Trophoblast cell (in vitro differentiated cells and primary cell): Measurements from ENCODE around the gene CHFR.

ENCODE experiments used
- DNase-seq, 2 donors: peaks; one replicate each; pipeline ENCODE4 v3.0.0-alpha.2; 2016
- H2AFZ ChIP-seq: 2 replicates; pipeline ENCODE4 v1.6.1; 2013; ENCODE audit warnings: low read length, moderate library complexity, mild to moderate bottlenecking; ENCODE audit not compliant: insufficient read depth, poor library complexity
- H2AK5ac ChIP-seq: 2 replicates; pipeline ENCODE4 v1.6.1; 2013; ENCODE audit warnings: mild to moderate bottlenecking, low read length
- H2BK120ac ChIP-seq: 2 replicates; pipeline ENCODE4 v1.6.1; 2013; ENCODE audit warnings: low read length, mild to moderate bottlenecking, moderate library complexity; ENCODE audit not compliant: insufficient read depth, poor library complexity
- H2BK12ac ChIP-seq: 2 replicates; pipeline ENCODE4 v1.6.1; 2013; ENCODE audit warnings: mild to moderate bottlenecking, low read length, moderate library complexity
- H2BK5ac ChIP-seq: 2 replicates; pipeline ENCODE4 v1.6.1; 2013; ENCODE audit warnings: low read length, low read depth, moderate library complexity, mild to moderate bottlenecking; ENCODE audit not compliant: poor library complexity
- H3K14ac ChIP-seq: 2 replicates; pipeline ENCODE4 v1.6.1; 2013; ENCODE audit warnings: mild to moderate bottlenecking, low read length
- H3K18ac ChIP-seq: 2 replicates; pipeline ENCODE4 v1.6.1; 2013; ENCODE audit warnings: mild to moderate bottlenecking, low read length
- H3K23ac ChIP-seq: 2 replicates; pipeline ENCODE4 v1.6.1; 2013; ENCODE audit warnings: low read length
- H3K27ac ChIP-seq: 2 replicates; pipeline ENCODE4 v1.5.1; 2013; ENCODE audit warnings: low read depth, mild to moderate bottlenecking, inconsistent platforms, low read length, moderate library complexity
- H3K27me3 ChIP-seq: 2 replicates; pipeline ENCODE4 v1.6.1; 2013; ENCODE audit warnings: inconsistent platforms, mild to moderate bottlenecking, low read length, moderate library complexity; ENCODE audit not compliant: insufficient read depth
- H3K36me3 ChIP-seq, 2 experiments: 1 replicate in 1 of 2; 2 replicates in 1 of 2; pipeline ENCODE4 v1.6.1; 2013; ENCODE audit warnings: low read length in 2 of 2, mild to moderate bottlenecking in 2 of 2, moderate library complexity in 1 of 2; ENCODE audit not compliant: insufficient read depth in 2 of 2, control insufficient read depth in 1 of 2
- H3K4ac ChIP-seq: 2 replicates; pipeline ENCODE4 v1.6.1; 2013; ENCODE audit warnings: low read depth, mild to moderate bottlenecking, low read length, moderate library complexity
- H3K4me1 ChIP-seq, 2 experiments: 1 replicate in 1 of 2; 2 replicates in 1 of 2; pipeline ENCODE4 v1.6.1; 2013; ENCODE audit warnings: low read length in 2 of 2, mild to moderate bottlenecking in 2 of 2, moderate library complexity in 1 of 2; ENCODE audit not compliant: insufficient read depth in 2 of 2, control insufficient read depth in 1 of 2
- H3K4me2 ChIP-seq: 2 replicates; pipeline ENCODE4 v1.6.1; 2013; ENCODE audit warnings: inconsistent platforms, mild to moderate bottlenecking, low read length, moderate library complexity
- H3K4me3 ChIP-seq: 2 replicates; pipeline ENCODE4 v1.5.1; 2013; ENCODE audit warnings: mild to moderate bottlenecking, low read depth, low read length, inconsistent platforms
- H3K79me1 ChIP-seq: one replicate; pipeline ENCODE4 v1.6.1; 2013; ENCODE audit warnings: low read length
- H3K79me2 ChIP-seq: 2 replicates; pipeline ENCODE4 v1.6.1; 2013; ENCODE audit warnings: low read length, mild to moderate bottlenecking; ENCODE audit not compliant: control insufficient read depth, insufficient read depth, poor library complexity
- H3K9ac ChIP-seq: 2 replicates; pipeline ENCODE4 v1.6.1; 2013; ENCODE audit warnings: mild to moderate bottlenecking, low read length
- H3K9me3 ChIP-seq: 2 replicates; pipeline ENCODE4 v1.6.1; 2013; ENCODE audit warnings: low read depth, mild to moderate bottlenecking, control low read depth, inconsistent platforms, low read length; ENCODE audit not compliant: insufficient read depth
- H4K12ac ChIP-seq: 2 replicates; pipeline ENCODE4 v1.6.1; 2013; ENCODE audit warnings: low read depth, mild to moderate bottlenecking, low read length, moderate library complexity
- H4K8ac ChIP-seq: 2 replicates; pipeline ENCODE4 v1.6.1; 2013; ENCODE audit warnings: low read depth, mild to moderate bottlenecking, low read length, moderate library complexity
- H4K91ac ChIP-seq: one replicate; pipeline ENCODE4 v1.6.1; 2013; ENCODE audit warnings: low read depth, mild to moderate bottlenecking, low read length, moderate library complexity
- WGBS: extraction: QIAGEN DNeasy Blood & Tissue Kit; methylation state at CpG from one replicate; pipeline ENCODE4 v1.1.7; 2013; ENCODE audit warnings: missing lambda C conversion rate; ENCODE audit not compliant: insufficient read length, insufficient coverage; ENCODE audit errors: extremely low coverage; 5-methylcytosine and 5-hydroxymethylcytosine counted together

The CHFR gene

GRCh38 chr12:132803125-132803524 lies 84.3 kb downstream of the CHFR start:
- H3K36me3 ChIP-seq = peaks cover 80 to 84% of the 10 kb centered on the region in 2 experiments
- peaks cover 2% of the 10 kb centered on the region for H3K79me2 ChIP-seq
- H3K9me3 ChIP-seq = peaks cover 4% of the 10 kb centered on the region
- H4K8ac ChIP-seq = no peak overlapping the region
- WGBS = no CpG with 5 or more reads among the region's 14 CpGs
- H3K79me1 ChIP-seq = no peaks in the 10 kb centered on the region
- H3K27me3 ChIP-seq = no peaks in the 10 kb centered on the region
- no peak overlapping the region for H3K4me2 ChIP-seq
- no peak overlapping the region for H2AFZ ChIP-seq
- H2BK5ac ChIP-seq = no peak overlapping the region
- H3K4me1 ChIP-seq = no peaks in the 10 kb centered on the region
- H4K91ac ChIP-seq = no peak overlapping the region
- no peak overlapping the region for H2BK12ac ChIP-seq
- no peak overlapping the region for H3K27ac ChIP-seq
- no peak for DNase-seq
- no peak overlapping the region for H4K12ac ChIP-seq
- no peak overlapping the region for H3K14ac ChIP-seq
- H3K23ac ChIP-seq = no peak overlapping the region
- H3K9ac ChIP-seq = no peak overlapping the region
- no peak overlapping the region for H3K4me3 ChIP-seq
- no peak overlapping the region for H2AK5ac ChIP-seq
- H3K18ac ChIP-seq = no peak overlapping the region
- H2BK120ac ChIP-seq = no peak overlapping the region
- H3K4ac ChIP-seq = no peak overlapping the region

GRCh38 chr12:132801741-132802140 lies 85.7 kb downstream of the CHFR start:
- H3K4me3 ChIP-seq = no peak overlapping the region
- no peaks in the 10 kb centered on the region for H3K79me1 ChIP-seq
- H3K36me3 ChIP-seq = peaks cover 83 to 84% of the 10 kb centered on the region in 2 experiments
- H4K8ac ChIP-seq = no peak overlapping the region
- H3K18ac ChIP-seq = no peak overlapping the region
- DNase-seq = no peak
- H2BK12ac ChIP-seq = no peak overlapping the region
- no peak overlapping the region for H3K4ac ChIP-seq
- no peak overlapping the region for H3K9ac ChIP-seq
- no peaks in the 10 kb centered on the region for H3K4me1 ChIP-seq
- H2BK120ac ChIP-seq = no peak overlapping the region
- peaks cover 2% of the 10 kb centered on the region for H3K79me2 ChIP-seq
- H2AK5ac ChIP-seq = no peak overlapping the region
- H3K9me3 ChIP-seq = peaks cover 4% of the 10 kb centered on the region
- H3K27ac ChIP-seq = no peak overlapping the region
- H3K23ac ChIP-seq = no peak overlapping the region
- H3K27me3 ChIP-seq = no peaks in the 10 kb centered on the region
- WGBS = no CpG with 5 or more reads among the region's 28 CpGs
- H2BK5ac ChIP-seq = no peak overlapping the region
- no peak overlapping the region for H3K4me2 ChIP-seq
- no peak overlapping the region for H4K12ac ChIP-seq
- no peak overlapping the region for H2AFZ ChIP-seq
- no peak overlapping the region for H3K14ac ChIP-seq
- H4K91ac ChIP-seq = no peak overlapping the region

GRCh38 chr12:132798836-132799235 lies 88.6 kb downstream of the CHFR start:
- no peaks in the 10 kb centered on the region for H3K79me1 ChIP-seq
- H2AK5ac ChIP-seq = no peak overlapping the region
- H3K4me1 ChIP-seq = no peaks in the 10 kb centered on the region
- no peak overlapping the region for H3K23ac ChIP-seq
- no peak overlapping the region for H3K4me2 ChIP-seq
- WGBS = no CpG with 5 or more reads among the region's 15 CpGs
- no peaks in the 10 kb centered on the region for H3K27me3 ChIP-seq
- no peak overlapping the region for H3K18ac ChIP-seq
- no peaks in the 10 kb centered on the region for H3K9me3 ChIP-seq
- H2AFZ ChIP-seq = no peak overlapping the region
- H4K12ac ChIP-seq = no peak overlapping the region
- no peak overlapping the region for H2BK5ac ChIP-seq
- H3K79me2 ChIP-seq = no peaks in the 10 kb centered on the region
- no peak overlapping the region for H4K91ac ChIP-seq
- peaks cover 83 to 86% of the 10 kb centered on the region in 2 experiments for H3K36me3 ChIP-seq
- H4K8ac ChIP-seq = no peak overlapping the region
- no peak overlapping the region for H3K27ac ChIP-seq
- DNase-seq = peak; percentile 72 to 79
- no peak overlapping the region for H3K4ac ChIP-seq
- H3K14ac ChIP-seq = no peak overlapping the region
- no peak overlapping the region for H3K9ac ChIP-seq
- H3K4me3 ChIP-seq = no peak overlapping the region
- H2BK120ac ChIP-seq = no peak overlapping the region
- no peak overlapping the region for H2BK12ac ChIP-seq

- H3K18ac ChIP-seq = no peak overlapping the region
- no peak for DNase-seq
- no peaks in the 10 kb centered on the region for H3K79me1 ChIP-seq
- no peak overlapping the region for H4K12ac ChIP-seq
- H3K14ac ChIP-seq = no peak overlapping the region
- no peak overlapping the region for H3K4me3 ChIP-seq
- H3K4ac ChIP-seq = no peak overlapping the region
- H3K23ac ChIP-seq = no peak overlapping the region
- H2BK5ac ChIP-seq = no peak overlapping the region
- no peak overlapping the region for H2AFZ ChIP-seq
- no peaks in the 10 kb centered on the region for H3K9me3 ChIP-seq
- H2BK12ac ChIP-seq = no peak overlapping the region
- H3K4me2 ChIP-seq = no peak overlapping the region
- H2AK5ac ChIP-seq = no peak overlapping the region
- no peak overlapping the region for H3K9ac ChIP-seq
- H4K8ac ChIP-seq = no peak overlapping the region
- no peaks in the 10 kb centered on the region for H3K4me1 ChIP-seq
- peaks cover 79 to 80% of the 10 kb centered on the region in 2 experiments for H3K36me3 ChIP-seq
- no peaks in the 10 kb centered on the region for H3K27me3 ChIP-seq
- H4K91ac ChIP-seq = no peak overlapping the region
- no peak overlapping the region for H3K27ac ChIP-seq
- no CpG with 5 or more reads among the region's 24 CpGs for WGBS
- no peaks in the 10 kb centered on the region for H3K79me2 ChIP-seq
- no peak overlapping the region for H2BK120ac ChIP-seq
These were observed 89.4 kb downstream of the CHFR start for GRCh38 chr12:132797820-132798570.
